CD14-positive monocyte (primary cell): Measurements from ENCODE around the gene DDO. TPM values are rescaled to one million over a fixed set of nuclear protein-coding genes. Genes with fewer than 3 reads are reported as not detected.

Source experiments
- DNase-seq, 3 donors: peaks; one replicate each; pipeline ENCODE4 v3.0.0-alpha.2; 2011 to 2022
- H2AFZ ChIP-seq: 2 replicates; pipeline ENCODE4 v1.6.0; 2012; ENCODE audit warnings: mild to moderate bottlenecking, low read depth, low read length, inconsistent platforms; ENCODE audit not compliant: insufficient read depth, poor library complexity, severe bottlenecking
- H3K27ac ChIP-seq, 2 donors: 1 replicate in 1 of 2; 2 replicates in 1 of 2; pipeline ENCODE4 v1.5.1; 2012 to 2013; ENCODE audit warnings: low read length in 2 of 2, control low read depth in 1 of 2, inconsistent platforms in 1 of 2, low read depth in 1 of 2, mild to moderate bottlenecking in 1 of 2
- H3K27me3 ChIP-seq, 2 donors: one replicate each; pipeline versions ENCODE4 v1.6.0 to v1.6.1; 2011 to 2013; ENCODE audit warnings: low read length in 2 of 2; ENCODE audit not compliant: control insufficient read depth in 2 of 2, insufficient read depth in 2 of 2
- H3K36me3 ChIP-seq, 2 donors: replicated peaks in 1 of 2; 1 replicate in 1 of 2; 2 replicates in 1 of 2; pipeline versions ENCODE4 v1.5.1 to v1.6.1; 2012 to 2013; ENCODE audit warnings: low read length in 2 of 2, control low read depth in 1 of 2, inconsistent platforms in 1 of 2, mild to moderate bottlenecking in 1 of 2; ENCODE audit not compliant: insufficient read depth in 2 of 2, control insufficient read depth in 1 of 2
- H3K4me1 ChIP-seq, 2 donors: 1 replicate in 1 of 2; 2 replicates in 1 of 2; pipeline versions ENCODE4 v1.5.1 to v1.6.1; 2012 to 2013; ENCODE audit warnings: low read length in 2 of 2, control low read depth in 1 of 2, inconsistent platforms in 1 of 2, mild to moderate bottlenecking in 1 of 2, moderate library complexity in 1 of 2; ENCODE audit not compliant: insufficient read depth in 2 of 2, control insufficient read depth in 1 of 2
- H3K4me2 ChIP-seq: replicated peaks from 2 replicates; pipeline ENCODE3; 2012; ENCODE audit warnings: low read length, moderate library complexity, mild to moderate bottlenecking; ENCODE audit not compliant: poor library complexity, severe bottlenecking; ENCODE audit errors: extremely low read depth
- H3K4me3 ChIP-seq, 3 experiments: fragments of 200-600 bp in 1 of 3; sonication (generic) in 1 of 3; replicated peaks in 1 of 3; 1 replicate in 2 of 3; 2 replicates in 1 of 3; pipeline ENCODE4 v1.5.1; 2011 to 2013; ENCODE audit warnings: low read length in 3 of 3, mild to moderate bottlenecking in 3 of 3, control low read depth in 2 of 3, low read depth in 2 of 3, inconsistent platforms in 1 of 3, moderate library complexity in 1 of 3
- H3K79me2 ChIP-seq: 2 replicates; pipeline ENCODE4 v1.6.0; 2012; ENCODE audit warnings: mild to moderate bottlenecking, control low read depth, inconsistent platforms, low read length, moderate library complexity; ENCODE audit not compliant: insufficient read depth
- H3K9ac ChIP-seq: 2 replicates; pipeline ENCODE4 v1.6.0; 2017; ENCODE audit warnings: low read length, mild to moderate bottlenecking; ENCODE audit not compliant: insufficient read depth, poor library complexity, severe bottlenecking
- H3K9me3 ChIP-seq, 2 donors: replicated peaks in 1 of 2; 1 replicate in 1 of 2; 2 replicates in 1 of 2; pipeline versions ENCODE4 v1.5.1 to v1.6.1; 2012 to 2013; ENCODE audit warnings: low read length in 2 of 2, control low read depth in 1 of 2; ENCODE audit not compliant: control insufficient read depth in 1 of 2, insufficient read depth in 1 of 2
- H4K20me1 ChIP-seq: 2 replicates; pipeline ENCODE4 v1.6.0; 2012; ENCODE audit warnings: mild to moderate bottlenecking, low read length, control low read depth, moderate library complexity; ENCODE audit not compliant: insufficient read depth
- H3K27ac Mint-ChIP-seq, 7 donors: one replicate each; pipeline ENCODE4 v1.8.0; 2020; ENCODE audit warnings: mild to moderate bottlenecking in 7 of 7, mixed read lengths in 7 of 7, moderate library complexity in 6 of 7, inconsistent platforms in 2 of 7
- H3K27me3 Mint-ChIP-seq, 3 donors: one replicate each; pipeline ENCODE4 v1.8.0; 2021 to 2022; ENCODE audit warnings: low read depth in 3 of 3, mild to moderate bottlenecking in 3 of 3, mixed read lengths in 3 of 3, moderate library complexity in 3 of 3, inconsistent platforms in 1 of 3
- H3K36me3 Mint-ChIP-seq, 2 donors: one replicate each; pipeline ENCODE4 v1.8.0; 2020; ENCODE audit warnings: mixed read lengths in 2 of 2, inconsistent platforms in 1 of 2, mild to moderate bottlenecking in 1 of 2
- H3K4me1 Mint-ChIP-seq: one replicate; pipeline ENCODE4 v1.8.0; 2020; ENCODE audit warnings: mild to moderate bottlenecking, mixed read lengths
- H3K4me3 Mint-ChIP-seq, 2 donors: one replicate each; pipeline ENCODE4 v1.8.0; 2020; ENCODE audit warnings: mild to moderate bottlenecking in 2 of 2, mixed read lengths in 2 of 2, moderate library complexity in 1 of 2
- H3K9me3 Mint-ChIP-seq, 7 donors: one replicate each; pipeline ENCODE4 v1.8.0; 2020 to 2022; ENCODE audit warnings: mixed read lengths in 7 of 7, mild to moderate bottlenecking in 6 of 7, moderate library complexity in 6 of 7, inconsistent platforms in 2 of 7
- WGBS: methylation state at CpG from one replicate; pipeline ENCODE4 v1.1.5; 2013; ENCODE audit warnings: missing lambda C conversion rate; ENCODE audit not compliant: insufficient coverage; 5-methylcytosine and 5-hydroxymethylcytosine counted together
- intact Hi-C, 2 donors: fragments of 100-400 bp; cut with micrococcal nuclease; formaldehyde crosslinking; loops; one replicate each; pipeline versions ENCODE4 v1.15.0 to v1.15.1; 2023
- polyA plus RNA-seq, 3 donors: library from polyadenylated mRNA; depleted of rRNA in 1 of 3; unstranded in 2 of 3; stranded (reverse) in 1 of 3; fragments of 300-500 nt in 2 of 3; fragments of >200 nt in 1 of 3; fragmentation: Illumina TruSeq in 2 of 3; gene quantifications; 1 replicate in 2 of 3; 2 replicates in 1 of 3; pipeline ENCODE4 v1.2.3, GENCODE V29; 2012 to 2021
- TF ChIP-seq, protein P1 (sequence below): fragments of 200-600 bp; IDR thresholded peaks from one replicate; pipeline ENCODE4 v1.8.0; 2022; ENCODE audit warnings: antibody characterized with exemption, mild to moderate bottlenecking

The DDO gene
- polyA plus RNA-seq, 3 donors: 0.24 to 2.2 (median 0.95) TPM

DNA sequence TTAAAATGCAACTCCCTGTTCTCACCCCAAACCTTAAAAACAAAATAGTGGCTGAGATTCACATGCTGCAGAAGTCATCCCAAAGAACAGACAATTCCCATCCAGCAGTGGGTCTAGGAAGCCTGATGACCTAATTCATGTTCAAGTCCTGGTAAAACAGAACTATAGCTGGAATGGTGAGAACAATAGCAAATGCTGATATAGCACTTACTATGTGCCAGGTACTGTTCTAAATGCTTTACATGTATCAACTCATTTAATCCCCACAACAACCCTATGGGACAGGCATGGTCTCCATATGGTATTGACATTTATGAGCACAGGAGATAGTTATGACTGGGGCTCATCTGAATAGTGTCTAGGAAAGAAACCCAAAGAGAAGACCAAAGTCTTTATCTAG lies 5.6 kb downstream of the DDO start:
- Histone ChIP-seq H3K9me3 (no peaks in the 10 kb centered on the region), H3K9ac (no peak overlapping the region), H3K79me2 (no peaks in the 10 kb centered on the region), H3K27me3 (no peaks in the 10 kb centered on the region), H3K27ac (no peak overlapping the region), H3K4me3 (no peak overlapping the region), H4K20me1 (no peaks in the 10 kb centered on the region), H3K36me3 (no peaks in the 10 kb centered on the region), H2AFZ (no peak overlapping the region), H3K4me1 (peaks cover 1 to 5% of the 10 kb centered on the region in 2 donors), H3K4me2 (no peak overlapping the region)
- no peak overlapping the region for H3K4me3 Mint-ChIP-seq
- TF ChIP-seq, protein P1, sequence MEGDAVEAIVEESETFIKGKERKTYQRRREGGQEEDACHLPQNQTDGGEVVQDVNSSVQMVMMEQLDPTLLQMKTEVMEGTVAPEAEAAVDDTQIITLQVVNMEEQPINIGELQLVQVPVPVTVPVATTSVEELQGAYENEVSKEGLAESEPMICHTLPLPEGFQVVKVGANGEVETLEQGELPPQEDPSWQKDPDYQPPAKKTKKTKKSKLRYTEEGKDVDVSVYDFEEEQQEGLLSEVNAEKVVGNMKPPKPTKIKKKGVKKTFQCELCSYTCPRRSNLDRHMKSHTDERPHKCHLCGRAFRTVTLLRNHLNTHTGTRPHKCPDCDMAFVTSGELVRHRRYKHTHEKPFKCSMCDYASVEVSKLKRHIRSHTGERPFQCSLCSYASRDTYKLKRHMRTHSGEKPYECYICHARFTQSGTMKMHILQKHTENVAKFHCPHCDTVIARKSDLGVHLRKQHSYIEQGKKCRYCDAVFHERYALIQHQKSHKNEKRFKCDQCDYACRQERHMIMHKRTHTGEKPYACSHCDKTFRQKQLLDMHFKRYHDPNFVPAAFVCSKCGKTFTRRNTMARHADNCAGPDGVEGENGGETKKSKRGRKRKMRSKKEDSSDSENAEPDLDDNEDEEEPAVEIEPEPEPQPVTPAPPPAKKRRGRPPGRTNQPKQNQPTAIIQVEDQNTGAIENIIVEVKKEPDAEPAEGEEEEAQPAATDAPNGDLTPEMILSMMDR: no peak
- H3K9me3 Mint-ChIP-seq: peaks cover 0 to 2% (median 0%) of the 10 kb centered on the region in 7 donors
- no peak overlapping the region for H3K27ac Mint-ChIP-seq
- H3K4me1 Mint-ChIP-seq: peaks cover 5% of the 10 kb centered on the region
- H3K36me3 Mint-ChIP-seq: peaks cover 0 to 7% of the 10 kb centered on the region in 2 donors
- DNase-seq: no peak
- H3K27me3 Mint-ChIP-seq: peaks cover 0 to 3% (median 0%) of the 10 kb centered on the region in 3 donors
- intact Hi-C loops: no loop called here

DNA sequence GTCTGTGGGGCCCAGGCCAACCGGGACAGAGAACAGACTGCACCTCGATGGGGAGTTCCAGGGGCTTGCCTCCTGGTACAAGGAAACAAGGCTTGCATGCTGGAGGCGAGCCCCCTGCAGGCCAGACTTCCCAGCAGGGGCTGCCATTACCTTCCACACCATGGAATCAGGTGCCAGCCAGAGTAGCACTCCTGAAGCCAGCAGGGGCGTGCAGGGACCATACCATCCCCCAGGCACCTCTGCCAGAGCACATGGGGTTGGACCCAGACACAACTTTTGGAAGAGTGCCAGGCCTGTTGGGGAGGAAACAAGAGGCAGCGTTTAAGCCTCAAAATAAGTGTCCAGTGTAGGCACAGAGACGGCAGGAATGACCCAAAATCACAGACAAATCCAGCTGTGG lies 6.5 kb downstream of the DDO start:
- H3K9me3 ChIP-seq: no peaks in the 10 kb centered on the region
- Mint-ChIP-seq H3K27me3 (peaks cover 0 to 3% (median 0%) of the 10 kb centered on the region in 3 donors), H3K4me3 (no peak overlapping the region), H3K9me3 (peaks cover 0 to 2% (median 0%) of the 10 kb centered on the region in 7 donors), H3K27ac (no peak overlapping the region), H3K4me1 (peaks cover 5% of the 10 kb centered on the region), H3K36me3 (peaks cover under 1 to 8% of the 10 kb centered on the region in 2 donors)
- intact Hi-C loops: no loop called here
- H4K20me1 ChIP-seq: no peaks in the 10 kb centered on the region
- no peak overlapping the region for H3K9ac ChIP-seq
- no peaks in the 10 kb centered on the region for H3K79me2 ChIP-seq
- H3K4me3 ChIP-seq: no peak overlapping the region
- H3K4me2 ChIP-seq: no peak overlapping the region
- DNase-seq: no peak
- H3K27me3 ChIP-seq: no peaks in the 10 kb centered on the region
- WGBS: 69% methylated on average over 4 of the region's 6 CpGs
- H3K36me3 ChIP-seq: no peaks in the 10 kb centered on the region
- TF ChIP-seq, protein P1: no peak
- H3K27ac ChIP-seq: no peak overlapping the region
- no peaks in the 10 kb centered on the region for H3K4me1 ChIP-seq
- H2AFZ ChIP-seq: no peak overlapping the region
